Stimulated activated naive CD8-positive, alpha-beta T cell treated with anti-CD3 and anti-CD28 coated beads, Interleukin-15, Interleukin-2, amounts not matched to agents 100 U/mL and 50 U/mL, for 24 hours (primary cell): ENCODE measurements around the gene KRTAP12-2.
"Not testable (repeated sequence)": the region's sequence is repeated elsewhere in the genome, so short reads cannot be mapped to it uniquely, and the experiment has no call there.

Source experiments
- ATAC-seq: fragments of 150-1000 bp; cut with Tn5 transposase; one replicate; pipeline ENCODE4 v1.10.0; 2021
- DNase-seq: peaks from one replicate; pipeline ENCODE4 v3.0.0; 2021

KRTAP12-2 gene

GRCh38 chr21:44684077-44684476, 17.4 kb upstream of the KRTAP12-2 start:
- no peak for DNase-seq
- no peak for ATAC-seq

GRCh38 chr21:44682580-44683151, 15.9 kb upstream of the KRTAP12-2 start:
- no peak for ATAC-seq
- DNase-seq = no peak

- DNase-seq (no peak), ATAC-seq (no peak)
These were observed 15.3 kb upstream of the KRTAP12-2 start, which contains the start of gene KRTAP12-1 for GRCh38 chr21:44681861-44682579. Gene KRTAP12-1 (minus strand): TSS chr21:44682163. CDS start chr21:44682123, 40 bp downstream.

- ATAC-seq (no peak), DNase-seq (no peak)
These were observed 14.4 kb upstream of the KRTAP12-2 start for GRCh38 chr21:44681152-44681551.

- ATAC-seq (no peak), DNase-seq (no peak)
These were observed 11.2 kb upstream of the KRTAP12-2 start for GRCh38 chr21:44677881-44678280.

GRCh38 chr21:44671911-44672310, 5.2 kb upstream of the KRTAP12-2 start:
- ATAC-seq (no peak), DNase-seq (no peak)

- ATAC-seq = no peak
- no peak for DNase-seq
These were observed 4.1 kb upstream of the KRTAP12-2 start for GRCh38 chr21:44670642-44671432.

- no peak for DNase-seq
- ATAC-seq = no peak
These were observed 885 bp upstream of the KRTAP12-2 start for GRCh38 chr21:44667612-44668011.

GRCh38 chr21:44664691-44665090, 2.0 kb downstream of the KRTAP12-2 start:
- DNase-seq = no peak
- no peak for ATAC-seq

- ATAC-seq, DNase-seq: not testable (repeated sequence)
These were observed 5.2 kb downstream of the KRTAP12-2 start for GRCh38 chr21:44661567-44661966.

- ATAC-seq (peak; percentile 10), DNase-seq (no peak)
These were observed 7.7 kb downstream of the KRTAP12-2 start for GRCh38 chr21:44658913-44659595.

GRCh38 chr21:44658541-44658910, 8.2 kb downstream of the KRTAP12-2 start:
- no peak for ATAC-seq

GRCh38 chr21:44657635-44658540, 8.8 kb downstream of the KRTAP12-2 start, which contains the start of gene KRTAP12-3:
Gene KRTAP12-3 (plus strand): TSS chr21:44657932. CDS start chr21:44657980, 48 bp downstream.
- peak; percentile 30 for ATAC-seq
- DNase-seq = peak; percentile 21

More at GRCh38 chr21:44658541-44658910, 8.2 kb downstream of the KRTAP12-2 start:
- DNase-seq = no peak

- DNase-seq = no peak
- ATAC-seq = no peak
These were observed 9.9 kb downstream of the KRTAP12-2 start for GRCh38 chr21:44656868-44657267.

GRCh38 chr21:44654576-44655175, 12.1 kb downstream of the KRTAP12-2 start, which contains the start of gene KRTAP12-4:
Gene KRTAP12-4 (minus strand): TSS chr21:44654659. CDS start chr21:44654614, 45 bp downstream.
- ATAC-seq = peak; percentile 13
- DNase-seq = no peak

- DNase-seq = peak; percentile 16
- ATAC-seq = no peak
These were observed 12.8 kb downstream of the KRTAP12-2 start for GRCh38 chr21:44653656-44654575.

GRCh38 chr21:44653123-44653522, 13.6 kb downstream of the KRTAP12-2 start:
- DNase-seq (no peak), ATAC-seq (no peak)

GRCh38 chr21:44650973-44651675, 15.6 kb downstream of the KRTAP12-2 start:
- DNase-seq (no peak), ATAC-seq (no peak)
